H1 (cell line): ENCODE results near the gene PMM1. TPM values are rescaled to one million over a fixed set of nuclear protein-coding genes. Genes with fewer than 3 reads are reported as not detected.

Experiments
- CTCF ChIA-PET: fragments of 300-600 bp; sonication (Branson Sonifier 250); formaldehyde crosslinking; loops from one replicate; lab custom pipeline; 2021; ENCODE audit not compliant: partially characterized antibody; lab: Charles Lee
- POLR2A ChIA-PET: fragments of 300-600 bp; sonication (Branson Sonifier 250); formaldehyde crosslinking; loops from one replicate; lab custom pipeline; 2021; ENCODE audit warnings: inconsistent platforms; ENCODE audit not compliant: partially characterized antibody; lab: Charles Lee
- DNase-seq, 2 experiments: peaks; one replicate each; pipeline versions ENCODE4 v3.0.0 to v3.0.0-alpha.2; 2010 to 2022; ENCODE audit warnings: low spot score in 2 of 2, low read depth in 1 of 2, mixed read lengths in 1 of 2
- FAIRE-seq: peaks from 2 replicates; lab custom pipeline; 2011; peaks lifted over from hg19 to GRCh38; lab: Jason Lieb, UNC
- H2AFZ ChIP-seq: 2 replicates; pipeline ENCODE4 v1.8.1; 2012; ENCODE audit warnings: low read length, inconsistent platforms
- H2AK5ac ChIP-seq: 2 replicates; pipeline ENCODE4 v1.6.1; 2013; ENCODE audit warnings: low read depth, low read length
- H2BK120ac ChIP-seq: replicated peaks from 2 replicates; pipeline ENCODE3; 2013; ENCODE audit warnings: low read depth, low read length, inconsistent platforms
- H2BK12ac ChIP-seq: 2 replicates; pipeline ENCODE4 v1.6.1; 2013; ENCODE audit warnings: low read depth, low read length
- H2BK15ac ChIP-seq: 2 replicates; pipeline ENCODE4 v1.6.1; 2013; ENCODE audit warnings: low read length
- H2BK20ac ChIP-seq: 2 replicates; pipeline ENCODE4 v1.6.1; 2013; ENCODE audit warnings: low read length
- H2BK5ac ChIP-seq: 2 replicates; pipeline ENCODE4 v1.6.1; 2013; ENCODE audit warnings: low read depth, low read length
- H3K14ac ChIP-seq: 2 replicates; pipeline ENCODE4 v1.6.1; 2013; ENCODE audit warnings: inconsistent platforms; ENCODE audit not compliant: insufficient read length
- H3K18ac ChIP-seq: 2 replicates; pipeline ENCODE4 v1.6.1; 2013; ENCODE audit warnings: low read length; ENCODE audit errors: extremely low read depth
- H3K23ac ChIP-seq: 2 replicates; pipeline ENCODE4 v1.6.1; 2013; ENCODE audit warnings: inconsistent platforms; ENCODE audit not compliant: insufficient read length
- H3K23me2 ChIP-seq: 2 replicates; pipeline ENCODE4 v1.6.1; 2013; ENCODE audit warnings: low read depth, low read length
- H3K27ac ChIP-seq: 2 replicates; pipeline ENCODE4 v1.6.1; 2011; ENCODE audit warnings: low read depth, low read length, inconsistent platforms
- H3K27me3 ChIP-seq, 4 experiments: replicated peaks in 1 of 4; 1 replicate in 1 of 4; 2 replicates in 3 of 4; pipeline versions ENCODE4 v1.6.1 to v1.8.1; 2011 to 2013; ENCODE audit warnings: low read length in 3 of 4, mild to moderate bottlenecking in 3 of 4, inconsistent platforms in 2 of 4, mixed read lengths in 2 of 4, moderate library complexity in 1 of 4; ENCODE audit not compliant: control insufficient read depth in 3 of 4, insufficient read depth in 3 of 4; ENCODE audit errors: extremely low read depth in 1 of 4
- H3K36me3 ChIP-seq, 4 experiments: 2 replicates each; pipeline versions ENCODE4 v1.6.1 to v1.8.1; 2011 to 2013; ENCODE audit warnings: mild to moderate bottlenecking in 4 of 4, low read length in 3 of 4, moderate library complexity in 2 of 4, control low read depth in 1 of 4, inconsistent platforms in 1 of 4; ENCODE audit not compliant: insufficient read depth in 4 of 4, control insufficient read depth in 2 of 4
- H3K4ac ChIP-seq: replicated peaks from 2 replicates; pipeline ENCODE3; 2013; ENCODE audit warnings: low read length, low read depth, mixed read lengths, inconsistent platforms; ENCODE audit not compliant: insufficient read length
- H3K4me1 ChIP-seq, 4 experiments: replicated peaks in 1 of 4; 1 replicate in 1 of 4; 2 replicates in 3 of 4; pipeline versions ENCODE4 v1.6.1 to v1.8.1; 2011 to 2013; ENCODE audit warnings: low read length in 3 of 4, inconsistent platforms in 2 of 4, mixed read lengths in 1 of 4; ENCODE audit not compliant: insufficient read depth in 4 of 4, control insufficient read depth in 3 of 4
- H3K4me2 ChIP-seq, 2 experiments: 2 replicates each; pipeline versions ENCODE4 v1.6.1 to v1.8.1; 2011 to 2013; ENCODE audit warnings: low read depth in 2 of 2, low read length in 2 of 2, control low read depth in 1 of 2, inconsistent platforms in 1 of 2, mild to moderate bottlenecking in 1 of 2; ENCODE audit not compliant: insufficient read depth in 1 of 2
- H3K4me3 ChIP-seq, 4 experiments: fragments of 200-600, 300-600 bp in 1 of 4; sonication (generic), shearing (Covaris generic), sonication (Bioruptor Twin) in 1 of 4; 2 replicates each; pipeline versions ENCODE4 v1.5.1 to v1.8.1; 2011 to 2016; ENCODE audit warnings: low read length in 4 of 4, low read depth in 3 of 4, control low read depth in 2 of 4, inconsistent platforms in 2 of 4, mild to moderate bottlenecking in 2 of 4, mixed read lengths in 1 of 4, moderate library complexity in 1 of 4; ENCODE audit not compliant: insufficient read depth in 2 of 4; ENCODE audit errors: extremely low read depth in 1 of 4
- H3K56ac ChIP-seq: replicated peaks from 2 replicates; pipeline ENCODE3; 2013; ENCODE audit warnings: low read depth, mild to moderate bottlenecking, mixed read lengths, low read length, inconsistent platforms; ENCODE audit not compliant: insufficient read length
- H3K79me1 ChIP-seq: 2 replicates; pipeline ENCODE4 v1.6.1; 2013; ENCODE audit warnings: low read depth, low read length, control low read depth
- H3K79me2 ChIP-seq, 2 experiments: 2 replicates each; pipeline versions ENCODE4 v1.6.1 to v1.8.1; 2012 to 2013; ENCODE audit warnings: low read length in 2 of 2, mild to moderate bottlenecking in 2 of 2, inconsistent platforms in 1 of 2; ENCODE audit not compliant: insufficient read depth in 2 of 2, control insufficient read depth in 1 of 2
- H3K9ac ChIP-seq, 4 experiments: replicated peaks in 1 of 4; 1 replicate in 1 of 4; 2 replicates in 3 of 4; pipeline versions ENCODE4 v1.6.1 to v1.8.1; 2011 to 2013; ENCODE audit warnings: low read depth in 3 of 4, low read length in 3 of 4, control low read depth in 2 of 4, mild to moderate bottlenecking in 2 of 4, moderate library complexity in 2 of 4, inconsistent platforms in 1 of 4; ENCODE audit errors: extremely low read depth in 1 of 4
- H3K9me3 ChIP-seq, 2 experiments: 2 replicates each; pipeline versions ENCODE4 v1.6.1 to v1.8.1; 2012 to 2013; ENCODE audit warnings: mild to moderate bottlenecking in 2 of 2, moderate library complexity in 2 of 2, control low read depth in 1 of 2, inconsistent platforms in 1 of 2, low read depth in 1 of 2, low read length in 1 of 2, mixed read lengths in 1 of 2; ENCODE audit not compliant: insufficient read depth in 2 of 2
- H4K20me1 ChIP-seq, 2 experiments: replicated peaks in 1 of 2; 2 replicates each; pipeline versions ENCODE3 to v1.8.1; 2011 to 2013; ENCODE audit warnings: inconsistent platforms in 2 of 2, low read length in 2 of 2, mild to moderate bottlenecking in 1 of 2; ENCODE audit not compliant: insufficient read depth in 2 of 2, control insufficient read depth in 1 of 2
- H4K5ac ChIP-seq: 2 replicates; pipeline ENCODE4 v1.6.1; 2013; ENCODE audit warnings: low read length, low read depth, mixed read lengths, inconsistent platforms; ENCODE audit not compliant: insufficient read length
- H4K8ac ChIP-seq: 2 replicates; pipeline ENCODE4 v1.8.0; 2013; ENCODE audit warnings: mild to moderate bottlenecking, moderate library complexity, low read length, inconsistent platforms; ENCODE audit not compliant: insufficient read depth; ENCODE audit errors: extremely low read depth
- H4K91ac ChIP-seq: replicated peaks from 2 replicates; pipeline ENCODE3; 2013; ENCODE audit warnings: low read length, mixed read lengths, inconsistent platforms; ENCODE audit not compliant: insufficient read length
- ASH2L ChIP-seq: fragments of 200-600, 300-600 bp; sonication (generic); IDR thresholded peaks from one replicate; pipeline ENCODE4 v1.7.1; 2017; ENCODE audit warnings: low read length
- BACH1 ChIP-seq: IDR thresholded peaks from 2 replicates; pipeline ENCODE4 v1.6.1; 2012; ENCODE audit warnings: low read length, improper control_type of control experiment
- BRCA1 ChIP-seq: IDR thresholded peaks from 2 replicates; pipeline ENCODE4 v1.6.1; 2012; ENCODE audit warnings: low read depth, low read length, improper control_type of control experiment
- CHD1 ChIP-seq: IDR thresholded peaks from 2 replicates; pipeline ENCODE4 v1.6.1; 2012; ENCODE audit warnings: low read depth, low read length, improper control_type of control experiment
- GABPA ChIP-seq: IDR thresholded peaks from 2 replicates; pipeline ENCODE4 v1.6.1; 2011; ENCODE audit warnings: mild to moderate bottlenecking, low read length, moderate library complexity, borderline replicate concordance; ENCODE audit not compliant: insufficient read depth
- KDM5A ChIP-seq: fragments of 200-600 bp; IDR thresholded peaks from 2 replicates; pipeline ENCODE4 v1.7.1; 2012; ENCODE audit warnings: mild to moderate bottlenecking, low read length, inconsistent platforms, mixed read lengths
- MAFK ChIP-seq: IDR thresholded peaks from 2 replicates; pipeline ENCODE4 v1.6.1; 2012; ENCODE audit warnings: low read depth, mild to moderate bottlenecking, improper control_type of control experiment, low read length
- RFX5 ChIP-seq: IDR thresholded peaks from 2 replicates; pipeline ENCODE4 v1.6.1; 2011; ENCODE audit warnings: low read depth, low read length, improper control_type of control experiment, borderline replicate concordance
- RXRA ChIP-seq: IDR thresholded peaks from 2 replicates; pipeline ENCODE4 v1.6.1; 2011; ENCODE audit warnings: low read depth, mild to moderate bottlenecking, low read length, moderate library complexity; ENCODE audit not compliant: insufficient read depth
- SIX5 ChIP-seq: IDR thresholded peaks from 2 replicates; pipeline ENCODE4 v1.6.1; 2011; ENCODE audit warnings: mild to moderate bottlenecking, low read depth, low read length
- SP4 ChIP-seq: IDR thresholded peaks from 2 replicates; pipeline ENCODE4 v1.6.1; 2012; ENCODE audit warnings: low read length, inconsistent platforms
- SUZ12 ChIP-seq: fragments of 200-600 bp; sonication (generic); IDR thresholded peaks from 2 replicates; pipeline ENCODE4 v1.6.1; 2012; ENCODE audit warnings: mild to moderate bottlenecking, inconsistent platforms, low read length, moderate library complexity, mixed read lengths
- WGBS, 2 experiments: shearing (Covaris generic) in 1 of 2; methylation state at CpG; one replicate each; pipeline versions ENCODE4 v1.1.6 to v1.1.7; 2013 to 2015; ENCODE audit warnings: low lambda C conversion rate in 2 of 2, mixed read lengths in 2 of 2, inconsistent platforms in 1 of 2, low coverage in 1 of 2, missing lambda C conversion rate in 1 of 2; ENCODE audit not compliant: insufficient replicate concordance in 2 of 2, insufficient coverage in 1 of 2, insufficient read length in 1 of 2; ENCODE audit errors: extremely low coverage in 1 of 2, missing lambda C conversion rate in 1 of 2; 5-methylcytosine and 5-hydroxymethylcytosine counted together
- polyA plus RNA-seq, 7 experiments: library from polyadenylated mRNA; depleted of rRNA in 3 of 7; stranded (reverse) in 5 of 7; unstranded in 2 of 7; fragments of >200 nt in 5 of 7; fragments of 200-250 nt in 2 of 7; gene quantifications; 1 replicate in 5 of 7; 2 replicates in 1 of 7; 4 replicates in 1 of 7; pipeline versions ENCODE4 v1.2.1 to v1.2.3, GENCODE V29; 2011 to 2013; ENCODE audit warnings: missing spikeins in 2 of 7, mixed read lengths in 2 of 7
- total RNA-seq: library from RNA; stranded (reverse); fragmentation: NEBNext Ultra II Directional; extraction: Animal tissue kit (Norgen Biotek cat#: 25700); gene quantifications from 2 replicates; pipeline ENCODE4 v1.2.1, GENCODE V29; 2021
- TF ChIP-seq, protein P1 (sequence below): IDR thresholded peaks from 2 replicates; pipeline ENCODE4 v1.6.1; 2012; ENCODE audit warnings: inconsistent platforms

Gene PMM1
- total and polyA plus RNA-seq, 2 of the 8 experiments (the other 6 are each of a cell fraction or from before 2014, with no cell fraction given) = 11.3 to 20.0 TPM

DNA sequence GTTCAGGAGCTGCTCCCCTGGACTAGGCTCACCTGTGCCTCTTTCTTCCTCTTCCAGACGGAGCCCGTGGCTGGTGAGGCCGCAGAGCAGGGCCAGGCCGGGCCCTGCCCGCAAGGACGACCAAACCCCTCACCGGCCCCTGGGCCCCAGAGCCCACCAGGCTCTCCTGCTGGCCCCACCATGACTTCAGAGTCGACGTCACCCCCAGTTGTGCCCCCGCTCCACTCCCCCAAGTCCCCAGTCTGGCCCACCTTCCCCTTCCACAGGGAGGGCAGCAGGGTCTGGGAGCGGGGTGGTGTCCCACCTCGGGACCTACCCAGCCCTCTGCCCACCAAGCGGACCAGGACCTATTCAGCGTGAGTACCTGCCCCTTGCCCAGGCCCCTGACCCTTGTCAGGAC is 17.9 kb downstream of the PMM1 start:
- WGBS, 2 experiments = 83% methylated on average over 4 of the region's 14 CpGs; no CpG with 5 or more reads in 1 of the 2 experiments
- no peak overlapping the region for H2BK120ac ChIP-seq
- H4K8ac ChIP-seq = no peak overlapping the region
- H3K79me1 ChIP-seq = no peaks in the 10 kb centered on the region
- H3K56ac ChIP-seq = no peak overlapping the region
- H3K9me3 ChIP-seq = no peaks in the 10 kb centered on the region
- no peak overlapping the region for H4K91ac ChIP-seq
- ChIA-PET CTCF (interaction anchor here (0.6 to 3.7 kb wide), 4 partner anchors 12 to 39 kb away, joined by 3 to 23 read pairs (median 4); partner anchors contain the start of gene PMM1), POLR2A (interaction anchor here (0.7 to 1.4 kb wide), 2 partner anchors 9 to 58 kb away, joined by 3 read pairs; no protein-coding TSS in a partner anchor)
- no peak overlapping the region for H3K23ac ChIP-seq
- FAIRE-seq (no peak), DNase-seq (no peak)
- no peak overlapping the region for H2BK12ac ChIP-seq
- H2AK5ac ChIP-seq = no peak overlapping the region
- H3K36me3 ChIP-seq = no peaks in the 10 kb centered on the region
- H3K27me3 ChIP-seq = 0 out of 7 replicates have a peak, but pooled peaks cover 0 to 3% (median 0%) of the 10 kb centered on the region in 4 experiments
- no peaks in the 10 kb centered on the region for H4K20me1 ChIP-seq
- no peak overlapping the region for H2BK20ac ChIP-seq
- no peak overlapping the region for H3K4me3 ChIP-seq
- H3K27ac ChIP-seq = no peak overlapping the region
- peaks cover 3% of the 10 kb centered on the region; the same call in 1 of the 2 replicates for H3K23me2 ChIP-seq
- no peak overlapping the region for H3K4me2 ChIP-seq
- no peaks in the 10 kb centered on the region; a peak in 1 of 7 replicates for H3K4me1 ChIP-seq
- no peak overlapping the region for H3K18ac ChIP-seq
- no peak overlapping the region for H2AFZ ChIP-seq
- H3K4ac ChIP-seq = no peak overlapping the region
- H4K5ac ChIP-seq = no peak overlapping the region
- H2BK15ac ChIP-seq = no peak overlapping the region
- H3K79me2 ChIP-seq = no peaks in the 10 kb centered on the region
- H3K9ac ChIP-seq = no peak overlapping the region
- no peak overlapping the region for H2BK5ac ChIP-seq
- no peak overlapping the region for H3K14ac ChIP-seq
- TF ChIP-seq KDM5A = no peak
- TF ChIP-seq CHD1 = no peak
- TF ChIP-seq SP4 = no peak
- TF ChIP-seq BRCA1 = no peak
- TF ChIP-seq ASH2L = no peak
- no peak for TF ChIP-seq RFX5
- TF ChIP-seq GABPA = no peak
- no peak for TF ChIP-seq SIX5
- no peak for TF ChIP-seq SUZ12
- TF ChIP-seq BACH1 = no peak
- TF ChIP-seq RXRA = no peak
- TF ChIP-seq, protein P1, sequence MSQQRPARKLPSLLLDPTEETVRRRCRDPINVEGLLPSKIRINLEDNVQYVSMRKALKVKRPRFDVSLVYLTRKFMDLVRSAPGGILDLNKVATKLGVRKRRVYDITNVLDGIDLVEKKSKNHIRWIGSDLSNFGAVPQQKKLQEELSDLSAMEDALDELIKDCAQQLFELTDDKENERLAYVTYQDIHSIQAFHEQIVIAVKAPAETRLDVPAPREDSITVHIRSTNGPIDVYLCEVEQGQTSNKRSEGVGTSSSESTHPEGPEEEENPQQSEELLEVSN = no peak
- no peak for TF ChIP-seq MAFK
